H9 (cell line): Measurements from ENCODE around the gene SMIM32. TPM values are rescaled to one million over a fixed set of nuclear protein-coding genes. Genes with fewer than 3 reads are reported as not detected.

Experiments used
- DNase-seq: peaks from one replicate; pipeline ENCODE4 v3.0.0-alpha.2; 2017
- H2AFZ ChIP-seq: one replicate; pipeline ENCODE4 v1.6.1; 2013; ENCODE audit warnings: mild to moderate bottlenecking, low read length, control low read depth, moderate library complexity
- H2AK5ac ChIP-seq: 2 replicates; pipeline ENCODE4 v1.6.1; 2013; ENCODE audit warnings: low read length, control low read depth, mixed read lengths; ENCODE audit not compliant: insufficient read length
- H2BK120ac ChIP-seq: one replicate; pipeline ENCODE4 v1.6.1; 2013; ENCODE audit warnings: low read depth, mild to moderate bottlenecking, low read length, control low read depth, inconsistent platforms; ENCODE audit not compliant: poor library complexity, severe bottlenecking
- H2BK12ac ChIP-seq: 2 replicates; pipeline ENCODE4 v1.6.1; 2013; ENCODE audit warnings: low read length, control low read depth, mixed read lengths, low read depth; ENCODE audit not compliant: insufficient read length
- H2BK15ac ChIP-seq: 2 replicates; pipeline ENCODE4 v1.6.1; 2013; ENCODE audit warnings: low read depth, low read length, control low read depth
- H2BK20ac ChIP-seq: one replicate; pipeline ENCODE4 v1.6.1; 2013; ENCODE audit warnings: low read depth, mild to moderate bottlenecking, low read length, control low read depth, inconsistent platforms; ENCODE audit not compliant: poor library complexity, severe bottlenecking
- H2BK5ac ChIP-seq: 2 replicates; pipeline ENCODE4 v1.6.1; 2013; ENCODE audit warnings: low read length, control low read depth, mixed read lengths; ENCODE audit not compliant: insufficient read length
- H3K14ac ChIP-seq: 2 replicates; pipeline ENCODE4 v1.6.1; 2013; ENCODE audit warnings: low read length, control low read depth; ENCODE audit not compliant: insufficient read depth
- H3K18ac ChIP-seq: 2 replicates; pipeline ENCODE4 v1.6.1; 2013; ENCODE audit warnings: low read depth, mild to moderate bottlenecking, mixed read lengths, low read length, control low read depth; ENCODE audit not compliant: insufficient read length
- H3K23ac ChIP-seq: 2 replicates; pipeline ENCODE4 v1.6.1; 2013; ENCODE audit warnings: low read length, control low read depth, mixed read lengths, low read depth; ENCODE audit not compliant: insufficient read length
- H3K23me2 ChIP-seq: 2 replicates; pipeline ENCODE4 v1.6.1; 2013; ENCODE audit warnings: low read depth, mild to moderate bottlenecking, mixed read lengths, low read length, control low read depth; ENCODE audit not compliant: insufficient read length, poor library complexity, severe bottlenecking
- H3K27ac ChIP-seq: 2 replicates; pipeline ENCODE4 v1.5.1; 2013; ENCODE audit warnings: low read length, control low read depth, mixed read lengths, low read depth; ENCODE audit not compliant: insufficient read length
- H3K27me3 ChIP-seq: 2 replicates; pipeline ENCODE4 v1.6.1; 2013; ENCODE audit warnings: low read length, control low read depth, inconsistent platforms; ENCODE audit not compliant: insufficient read depth
- H3K4ac ChIP-seq: 2 replicates; pipeline ENCODE4 v1.6.1; 2013; ENCODE audit warnings: low read depth, mild to moderate bottlenecking, control low read depth, inconsistent platforms, low read length, moderate library complexity
- H3K4me1 ChIP-seq: 2 replicates; pipeline ENCODE4 v1.6.1; 2013; ENCODE audit warnings: low read length, control low read depth, inconsistent platforms; ENCODE audit not compliant: insufficient read depth
- H3K4me2 ChIP-seq: 2 replicates; pipeline ENCODE4 v1.6.1; 2013; ENCODE audit warnings: low read length, control low read depth, mixed read lengths; ENCODE audit not compliant: insufficient read length, insufficient read depth
- H3K56ac ChIP-seq: 2 replicates; pipeline ENCODE4 v1.6.1; 2013; ENCODE audit warnings: low read depth, mild to moderate bottlenecking, mixed read lengths, low read length, control low read depth; ENCODE audit not compliant: insufficient read length
- H3K79me1 ChIP-seq: 2 replicates; pipeline ENCODE4 v1.6.1; 2013; ENCODE audit warnings: low read depth, mild to moderate bottlenecking, moderate library complexity, low read length, control low read depth, inconsistent platforms; ENCODE audit not compliant: insufficient read depth, poor library complexity, severe bottlenecking
- H3K79me2 ChIP-seq: 2 replicates; pipeline ENCODE4 v1.6.1; 2013; ENCODE audit warnings: low read length, control low read depth, inconsistent platforms; ENCODE audit not compliant: insufficient read depth
- H3K9ac ChIP-seq: 2 replicates; pipeline ENCODE4 v1.6.1; 2013; ENCODE audit warnings: low read length, control low read depth, mixed read lengths; ENCODE audit not compliant: insufficient read length; ENCODE audit errors: extremely low read depth
- H3K9me3 ChIP-seq: one replicate; pipeline ENCODE4 v1.6.1; 2013; ENCODE audit warnings: low read depth, low read length, inconsistent platforms; ENCODE audit not compliant: control insufficient read depth
- H3T11ph ChIP-seq: one replicate; pipeline ENCODE4 v1.6.1; 2013; ENCODE audit warnings: mild to moderate bottlenecking, low read length, control low read depth, inconsistent platforms
- H4K20me1 ChIP-seq: one replicate; pipeline ENCODE4 v1.6.1; 2013; ENCODE audit not compliant: control insufficient read depth, insufficient read length, insufficient read depth
- H4K5ac ChIP-seq: 2 replicates; pipeline ENCODE4 v1.6.1; 2013; ENCODE audit warnings: low read depth, mild to moderate bottlenecking, mixed read lengths, low read length, control low read depth; ENCODE audit not compliant: insufficient read length
- H4K8ac ChIP-seq: replicated peaks from 2 replicates; pipeline ENCODE4 v1.6.1; 2013; ENCODE audit warnings: low read length, control low read depth, mixed read lengths, low read depth; ENCODE audit not compliant: insufficient read length
- H4K91ac ChIP-seq: 2 replicates; pipeline ENCODE4 v1.6.1; 2013; ENCODE audit warnings: low read depth, mild to moderate bottlenecking, moderate library complexity, mixed read lengths, low read length, control low read depth; ENCODE audit not compliant: insufficient read length
- H3K27ac Mint-ChIP-seq, 3 experiments: 2 replicates in 2 of 3; 3 replicates in 1 of 3; pipeline ENCODE4 v1.8.0; 2020 to 2021; ENCODE audit warnings: mixed read lengths in 3 of 3, mild to moderate bottlenecking in 1 of 3, moderate library complexity in 1 of 3
- H3K27me3 Mint-ChIP-seq: 2 replicates; pipeline ENCODE4 v1.8.0; 2021; ENCODE audit warnings: low read depth, mild to moderate bottlenecking, moderate library complexity, mixed read lengths
- H3K36me3 Mint-ChIP-seq, 3 experiments: 2 replicates in 2 of 3; 3 replicates in 1 of 3; pipeline ENCODE4 v1.8.0; 2020 to 2021; ENCODE audit warnings: low read depth in 3 of 3, mixed read lengths in 3 of 3; ENCODE audit not compliant: insufficient read depth in 1 of 3
- H3K4me1 Mint-ChIP-seq, 2 experiments: 2 replicates each; pipeline ENCODE4 v1.8.0; 2020; ENCODE audit warnings: mixed read lengths in 2 of 2
- H3K4me3 Mint-ChIP-seq, 2 experiments: 2 replicates in 1 of 2; 3 replicates in 1 of 2; pipeline ENCODE4 v1.8.0; 2020 to 2021; ENCODE audit warnings: mild to moderate bottlenecking in 2 of 2, mixed read lengths in 2 of 2, moderate library complexity in 1 of 2
- H3K9me3 Mint-ChIP-seq, 2 experiments: 2 replicates in 1 of 2; 3 replicates in 1 of 2; pipeline ENCODE4 v1.8.0; 2020; ENCODE audit warnings: mild to moderate bottlenecking in 2 of 2, mixed read lengths in 2 of 2, moderate library complexity in 1 of 2
- CTCF ChIP-seq: fragments of 200-600 bp; sonication (generic); conservative IDR thresholded peaks from 3 replicates; pipeline ENCODE4 v1.8.0; 2021; ENCODE audit warnings: antibody characterized with exemption, mild to moderate bottlenecking
- total RNA-seq: library from RNA; stranded (reverse); gene quantifications from 2 replicates; pipeline ENCODE4 v1.2.1, GENCODE V29; 2021

SMIM32 gene
- total RNA-seq, 1 experiment from 2014 or later = not detected

- Histone ChIP-seq H3K9me3 (no peaks in the 10 kb centered on the region), H3K4me1 (no peaks in the 10 kb centered on the region; the same call in 1 of the 2 replicates), H3K9ac (no peak overlapping the region), H2BK120ac (no peak overlapping the region), H3T11ph (no peak overlapping the region), H3K4ac (no peak overlapping the region), H3K18ac (no peak overlapping the region), H4K91ac (no peak overlapping the region), H3K23me2 (no peaks in the 10 kb centered on the region), H3K56ac (no peak overlapping the region), H2BK20ac (no peak overlapping the region), H4K20me1 (no peaks in the 10 kb centered on the region), H3K4me2 (no peak overlapping the region), H4K5ac (no peak overlapping the region), H2BK5ac (no peak overlapping the region), H2AK5ac (no peak overlapping the region), H3K79me2 (peaks cover 37% of the 10 kb centered on the region; the same call in 1 of the 2 replicates), H3K79me1 (peaks cover 5% of the 10 kb centered on the region), H4K8ac (no peak overlapping the region), H3K27ac (no peak overlapping the region), H2AFZ (no peak overlapping the region), H3K14ac (no peak overlapping the region), H3K27me3 (no peaks in the 10 kb centered on the region), H2BK12ac (no peak overlapping the region), H2BK15ac (no peak overlapping the region), H3K23ac (no peak overlapping the region)
- Mint-ChIP-seq H3K36me3 (no peaks in the 10 kb centered on the region; a peak in 1 of 7 replicates), H3K9me3 (no peaks in the 10 kb centered on the region), H3K4me3 (no peak overlapping the region), H3K27ac (no peak overlapping the region), H3K4me1 (peaks cover 19 to 22% of the 10 kb centered on the region in 2 experiments), H3K27me3 (no peaks in the 10 kb centered on the region)
- DNase-seq = no peak
- TF ChIP-seq CTCF = no peak
Observed at GRCh38 chr5:136141561-136141960, 51.4 kb downstream of the SMIM32 start.

Other genes with a start within 250 kb of the SMIM32 start
- gene LECT2, start 238.2 kb downstream of the SMIM32 start, total RNA-seq = not detected in 2 replicates
- gene TGFBI, start 164.2 kb downstream of the SMIM32 start, total RNA-seq = 3.2 and 4.7 TPM in 2 replicates
- 58.3 and 69.3 TPM in 2 replicates for gene SMAD5, start 60.3 kb downstream of the SMIM32 start, total RNA-seq
- gene TRPC7, start 172.4 kb upstream of the SMIM32 start, total RNA-seq = not detected in 2 replicates